HG02678 (cell line): ENCODE results near the gene PBX3.

Source experiments
- ATAC-seq: cut with Tn5 transposase; IDR thresholded peaks from one replicate; pipeline ENCODE4 v1.9.1; 2021; ENCODE audit warnings: mild to moderate bottlenecking, moderate library complexity; ENCODE audit not compliant: unreplicated experiment

Gene PBX3

DNA sequence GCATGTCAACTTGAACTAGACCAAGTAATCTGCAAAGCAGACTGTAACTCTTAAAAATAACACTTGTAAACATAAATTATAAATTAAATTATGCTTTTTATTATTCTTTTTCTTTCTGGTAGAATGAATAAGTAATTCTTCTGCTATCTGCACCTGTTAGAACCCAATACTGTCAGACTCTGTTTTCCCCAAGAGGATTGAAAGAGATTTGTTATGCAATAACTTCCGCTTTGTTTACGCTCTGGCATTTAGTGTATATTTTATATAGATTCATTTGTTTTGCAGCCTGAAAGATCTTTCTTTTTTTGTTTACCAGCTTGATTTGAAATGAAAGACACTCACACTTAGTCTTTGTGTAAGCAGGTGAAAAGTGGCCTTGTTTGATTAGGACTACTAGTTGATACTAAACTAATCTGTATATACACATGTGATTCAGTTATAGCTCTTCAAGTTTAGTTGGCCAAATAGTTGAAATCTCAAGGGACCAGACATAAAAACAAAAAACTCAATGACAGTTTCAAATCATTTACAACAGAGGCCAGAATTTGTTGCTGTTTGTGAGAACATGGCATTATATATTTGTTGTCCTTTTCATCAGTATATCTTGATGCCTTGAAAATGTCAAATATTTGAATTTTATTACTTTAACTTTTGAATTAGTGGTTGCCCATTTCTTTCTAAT lies 155.8 kb downstream of the PBX3 start:
- ATAC-seq: no peak

- no peak for ATAC-seq
Measured at GRCh38 chr9:125904155-125904851, 157.1 kb downstream of the PBX3 start.

DNA sequence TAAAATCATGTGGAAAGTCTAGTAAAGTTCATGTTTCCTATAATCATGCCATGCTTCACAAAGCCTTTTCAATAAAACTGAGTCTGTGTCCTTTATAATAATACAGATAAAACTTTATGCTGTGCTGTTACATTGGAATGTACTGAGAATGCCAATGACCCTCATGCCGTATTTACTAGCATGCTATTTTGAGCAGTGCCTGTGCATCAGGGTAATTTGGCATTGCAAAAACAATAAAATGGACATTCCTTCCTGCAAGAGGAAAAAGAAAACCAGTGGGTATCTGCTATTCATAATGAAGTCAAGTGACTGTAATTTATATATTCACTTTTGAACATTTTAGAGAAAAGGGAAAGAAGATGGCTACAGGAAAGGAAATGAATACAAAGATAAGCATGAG lies 159.0 kb downstream of the PBX3 start:
- ATAC-seq: no peak

DNA sequence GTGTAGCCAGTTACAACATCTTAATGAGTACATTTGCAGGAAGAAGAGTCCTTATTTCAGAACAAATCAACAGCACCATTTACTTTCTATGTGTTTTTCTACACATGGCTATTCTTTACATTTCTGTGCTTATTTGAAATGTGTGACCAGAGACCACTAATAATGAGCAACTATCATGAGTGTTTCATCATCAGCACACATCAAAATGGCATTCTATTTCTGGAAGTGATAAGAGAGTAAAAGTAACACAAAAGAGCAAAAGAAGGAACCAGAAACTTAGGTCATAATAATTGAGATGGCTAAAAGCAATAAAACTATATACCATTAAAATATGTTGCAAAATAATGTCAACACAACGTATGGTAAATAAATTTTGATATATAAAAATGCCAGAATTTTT lies 159.7 kb downstream of the PBX3 start:
- ATAC-seq: no peak

DNA sequence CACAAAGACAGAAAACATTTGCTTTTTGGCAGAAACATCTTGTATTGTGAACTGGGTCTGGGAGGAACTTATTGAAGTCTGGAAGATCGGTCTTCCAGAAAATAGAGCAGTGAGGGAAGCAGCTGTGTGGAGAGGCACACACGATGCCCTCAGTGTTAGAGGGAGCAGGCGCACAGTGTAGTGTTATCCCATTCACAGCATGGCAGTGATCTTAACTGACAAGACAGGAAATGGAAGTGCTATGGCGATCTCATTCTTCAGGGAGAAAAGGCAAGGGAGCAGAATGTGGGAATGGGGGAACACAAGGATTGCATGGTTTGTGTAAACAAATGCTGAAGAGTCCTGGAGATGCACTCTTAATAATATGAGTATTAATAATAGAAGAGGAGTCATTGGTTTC lies 161.0 kb downstream of the PBX3 start:
- no peak for ATAC-seq

DNA sequence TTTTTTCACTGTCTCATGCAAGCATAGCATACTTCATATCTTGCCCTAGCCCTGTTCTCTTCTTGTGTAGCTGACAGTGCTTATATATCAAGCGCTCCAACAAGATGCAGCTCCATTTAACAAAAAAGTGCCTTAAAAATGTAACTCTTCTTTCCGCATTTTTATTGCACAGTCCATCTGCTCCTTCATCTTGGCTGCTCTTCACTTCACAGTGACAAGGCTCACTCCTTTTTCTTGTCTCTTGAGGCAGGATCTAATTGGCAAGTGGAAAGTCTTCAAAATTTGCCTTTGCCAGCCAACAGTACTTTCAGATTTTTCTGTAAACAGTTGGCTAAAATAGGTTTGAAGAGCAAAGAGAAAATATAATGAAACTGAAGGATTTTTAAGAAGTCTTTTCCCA lies 161.8 kb downstream of the PBX3 start:
- no peak for ATAC-seq

DNA sequence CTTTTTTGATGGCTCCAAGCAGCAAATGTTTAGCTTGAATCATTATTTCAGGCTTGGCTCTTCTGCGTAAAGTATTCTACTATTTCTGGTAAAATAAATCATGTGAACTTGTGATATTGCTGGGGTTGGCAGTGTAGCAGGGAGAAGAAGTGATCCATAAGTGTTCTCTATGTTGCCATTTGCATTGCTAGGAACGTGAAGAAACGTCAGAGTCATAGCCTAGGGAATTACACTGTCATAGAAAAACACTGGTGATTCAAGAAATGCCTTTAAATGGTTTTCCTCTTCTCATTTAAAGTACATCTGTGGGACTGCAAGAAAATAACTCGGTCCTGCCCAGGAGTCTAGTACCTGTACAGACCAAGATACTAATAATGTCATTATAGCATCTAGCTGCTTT lies 162.3 kb downstream of the PBX3 start:
- no peak for ATAC-seq

DNA sequence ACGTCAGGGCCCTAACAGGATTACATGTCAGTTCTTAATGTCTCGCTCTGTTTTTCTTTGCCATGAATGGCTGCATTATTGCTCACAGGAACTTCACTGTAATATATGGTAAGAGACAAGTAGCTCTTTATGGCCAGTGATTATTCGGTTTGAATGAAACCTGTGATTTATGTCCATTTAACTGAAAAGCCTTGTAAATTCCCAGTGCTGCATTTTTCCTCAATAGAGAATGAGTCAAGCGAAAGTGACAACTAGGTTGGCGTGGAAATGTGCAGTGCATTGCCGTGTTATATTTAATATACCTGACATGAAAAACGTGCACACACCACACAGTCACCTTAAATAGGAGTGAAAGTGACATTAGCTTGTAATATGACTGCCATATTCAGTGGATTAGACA lies 163.1 kb downstream of the PBX3 start:
- no peak for ATAC-seq

DNA sequence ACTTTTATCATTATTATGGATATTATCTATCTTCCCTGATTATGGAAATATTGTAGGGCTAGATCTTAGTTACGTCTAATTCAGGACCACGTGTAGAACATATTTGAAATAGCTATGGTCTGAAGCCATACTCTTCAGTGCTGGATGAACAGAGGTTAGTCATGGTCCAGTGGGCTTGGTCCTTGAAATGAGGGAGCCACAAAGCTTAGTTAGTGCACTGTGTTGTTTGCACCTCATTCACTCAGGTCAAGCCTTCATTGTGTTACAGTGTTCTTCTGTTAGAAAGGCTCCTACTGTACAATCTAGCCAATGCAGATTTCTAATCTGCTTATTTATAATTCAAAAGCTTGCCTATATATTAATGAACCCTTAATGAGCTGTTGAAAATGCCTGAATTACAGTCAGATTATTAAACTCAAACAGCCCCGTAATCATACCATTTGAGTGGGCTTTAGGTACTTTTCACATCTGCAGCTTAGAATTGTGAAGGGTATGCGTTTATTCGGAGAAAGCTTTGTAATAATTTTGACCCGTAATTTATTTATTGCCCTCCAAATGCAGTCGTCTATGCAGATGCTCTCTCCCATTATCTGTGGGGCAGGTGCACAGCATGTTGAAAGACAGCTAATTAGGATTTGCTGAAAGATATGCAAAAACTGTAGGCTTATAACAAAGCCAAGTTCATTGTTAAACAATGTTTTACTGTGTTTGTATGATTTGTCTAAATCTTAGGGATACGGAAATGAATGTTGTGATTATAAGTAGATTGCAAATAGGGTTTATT lies 164.9 kb downstream of the PBX3 start:
- ATAC-seq: no peak

DNA sequence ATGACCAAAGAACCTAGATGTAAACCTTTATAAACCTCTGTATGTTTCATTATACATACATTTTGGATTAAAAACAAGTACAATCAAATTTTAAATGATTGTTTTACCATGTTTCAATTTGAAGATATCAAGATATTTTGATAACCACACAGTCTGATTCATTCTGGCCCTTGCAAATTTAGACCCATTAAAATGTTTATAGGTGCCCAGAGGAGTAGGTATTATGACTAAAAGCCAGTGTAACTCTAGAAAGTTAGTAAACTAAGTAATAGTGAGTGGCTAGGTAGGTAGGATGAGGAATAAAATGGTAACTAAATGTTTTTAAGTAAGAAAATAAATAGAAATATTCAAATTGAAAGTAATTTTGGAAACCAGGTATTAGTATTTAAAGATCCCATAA lies 165.5 kb downstream of the PBX3 start:
- ATAC-seq: no peak

- ATAC-seq: no peak
Measured at GRCh38 chr9:125913551-125913950, 166.4 kb downstream of the PBX3 start.

DNA sequence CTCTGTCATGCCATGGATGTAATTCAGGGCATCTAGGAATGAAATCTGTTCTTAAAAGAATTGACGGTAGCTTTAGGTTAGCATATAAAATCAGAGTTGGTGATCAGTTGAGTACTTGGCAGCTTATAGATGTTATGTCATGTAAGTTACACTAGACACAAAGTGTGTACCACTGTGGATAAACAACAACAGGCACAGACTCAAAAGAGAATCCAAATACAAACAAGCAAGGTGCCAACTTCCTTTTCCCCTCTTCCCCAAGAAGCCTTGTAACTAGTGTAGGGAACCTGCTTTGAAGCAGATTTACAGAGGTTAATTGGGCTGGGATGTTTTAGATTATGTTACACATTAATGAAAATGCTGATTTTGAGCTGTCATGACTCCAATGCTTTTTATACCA lies 167.2 kb downstream of the PBX3 start:
- no peak for ATAC-seq

DNA sequence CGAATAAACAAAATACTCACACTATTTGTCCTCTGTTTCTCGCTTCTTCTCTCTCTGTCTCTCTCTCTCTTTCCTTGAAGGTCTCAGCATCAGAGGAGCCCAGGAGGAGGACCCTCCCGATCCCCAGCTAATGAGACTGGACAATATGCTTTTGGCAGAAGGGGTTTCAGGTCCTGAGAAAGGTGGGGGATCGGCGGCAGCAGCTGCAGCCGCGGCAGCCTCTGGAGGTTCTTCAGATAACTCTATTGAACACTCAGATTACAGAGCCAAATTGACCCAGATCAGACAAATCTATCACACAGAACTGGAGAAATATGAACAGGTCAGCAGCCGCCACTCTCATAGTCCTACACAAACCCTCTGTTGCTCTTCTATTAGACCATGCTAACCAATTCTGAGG lies 168.4 kb downstream of the PBX3 start:
- no peak for ATAC-seq

DNA sequence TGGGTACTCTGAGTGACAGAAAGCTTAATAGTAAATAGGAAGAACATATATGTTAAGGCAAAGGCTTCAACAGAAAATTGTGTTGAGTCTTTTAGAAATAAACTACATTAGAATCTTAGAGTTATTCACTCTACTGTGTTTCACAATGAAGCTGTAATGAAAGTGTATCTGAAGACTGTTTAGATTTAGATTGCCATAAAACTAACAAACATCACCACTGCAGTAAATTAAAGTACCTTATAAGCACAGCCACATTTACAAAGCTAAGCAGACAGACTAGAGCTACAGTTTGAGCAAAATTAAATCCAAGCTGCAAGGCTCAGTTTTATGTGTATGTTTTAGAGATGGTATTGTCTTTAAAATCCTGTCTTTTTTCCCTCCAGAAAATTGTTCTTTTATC lies 172.4 kb downstream of the PBX3 start:
- no peak for ATAC-seq

DNA sequence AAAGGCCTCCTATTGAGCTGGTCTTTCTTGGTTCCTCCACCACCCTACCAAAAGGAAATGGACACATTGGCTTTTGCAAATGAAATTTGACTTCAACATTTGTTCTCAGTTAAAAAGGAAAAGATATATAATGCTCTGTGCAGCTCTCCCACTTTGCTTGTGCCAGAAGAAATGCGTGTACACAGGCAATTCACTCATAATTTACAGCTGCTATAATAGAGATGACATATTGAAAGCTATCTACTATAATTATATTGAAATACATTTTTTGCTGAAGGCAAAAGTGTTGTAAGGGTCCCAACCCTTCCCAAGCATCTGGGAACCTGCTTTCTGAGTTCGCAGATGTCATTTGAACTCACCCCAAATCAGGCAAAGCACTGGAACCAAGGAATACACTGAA lies 173.2 kb downstream of the PBX3 start:
- ATAC-seq: no peak

DNA sequence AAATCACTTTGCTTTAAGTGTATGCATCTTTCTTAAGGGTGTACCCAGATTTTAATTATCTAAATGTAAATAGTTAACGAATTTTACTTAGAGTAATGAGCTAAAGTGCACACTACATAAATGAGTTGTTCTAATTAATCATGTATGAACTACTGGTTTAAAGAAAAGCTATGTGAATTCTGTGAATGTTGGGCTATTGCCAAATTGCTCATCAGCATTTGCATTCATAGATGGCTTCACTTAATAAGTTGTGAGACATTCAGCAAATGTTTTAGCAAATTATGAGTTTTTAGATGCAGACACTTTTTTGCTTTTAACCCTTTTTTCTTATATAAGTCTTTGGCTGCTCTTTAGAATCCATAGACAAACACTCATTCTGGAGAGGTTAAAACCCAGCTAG lies 175.7 kb downstream of the PBX3 start:
- ATAC-seq: no peak

GRCh38 chr9:125924351-125924750 lies 177.2 kb downstream of the PBX3 start:
- no peak for ATAC-seq

GRCh38 chr9:125926936-125927335 lies 179.8 kb downstream of the PBX3 start:
- no peak for ATAC-seq

DNA sequence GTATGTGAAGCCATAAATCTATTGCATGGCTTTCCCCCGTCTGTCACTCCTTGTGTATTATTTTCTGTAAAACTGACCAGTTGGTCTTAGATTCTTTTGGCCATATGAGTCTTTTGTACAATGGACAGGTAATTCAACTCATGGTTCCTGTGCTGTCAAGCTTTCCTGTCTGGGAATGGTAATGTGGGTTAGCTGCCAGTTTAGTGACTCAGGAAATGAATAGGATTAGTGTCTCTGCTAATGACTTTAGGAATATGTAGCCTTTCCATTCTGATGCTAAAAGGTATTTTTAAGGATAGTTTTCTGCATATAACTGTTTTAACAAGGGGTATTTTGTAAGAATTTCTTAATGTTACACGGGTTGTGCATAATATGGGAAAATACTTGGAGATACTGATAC lies 182.7 kb downstream of the PBX3 start:
- no peak for ATAC-seq

DNA sequence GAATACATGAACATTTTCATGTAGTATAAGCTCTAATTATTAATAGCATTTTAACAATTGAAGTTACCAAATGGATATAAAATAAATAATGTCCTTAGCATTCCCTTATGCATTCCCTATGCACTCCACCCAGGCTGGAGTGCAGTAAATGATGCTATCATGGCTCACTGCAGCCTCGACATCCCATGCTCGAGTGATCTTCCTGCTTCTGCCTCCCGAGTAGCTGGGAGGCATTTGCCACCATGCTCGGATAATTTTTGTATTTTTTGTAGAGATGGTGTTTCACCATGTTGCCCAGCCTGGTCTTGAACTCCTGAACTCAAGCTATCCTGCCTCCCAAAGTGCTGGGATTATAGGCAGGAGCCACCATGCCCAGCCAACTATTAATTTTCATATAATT lies 184.0 kb downstream of the PBX3 start:
- no peak for ATAC-seq

GRCh38 chr9:125932012-125932411 lies 184.8 kb downstream of the PBX3 start:
- ATAC-seq: no peak
